WTC11 (cell line): ENCODE data around the gene IGSF9B. TPM values are rescaled to one million over a fixed set of nuclear protein-coding genes. Genes with fewer than 3 reads are reported as not detected.

Source experiments
- ATAC-seq: fragments of 200-7000 bp; cut with Tn5 transposase; 2 replicates; pipeline ENCODE4 v1.10.0; 2021; ENCODE audit warnings: mild to moderate bottlenecking, moderate library complexity
- CTCF ChIA-PET: fragments of 300-600 bp; sonication (Branson Sonifier 250); formaldehyde crosslinking; loops from one replicate; lab custom pipeline; 2021; ENCODE audit warnings: antibody characterized with exemption; lab: Charles Lee
- POLR2A ChIA-PET: fragments of 350-600 bp; sonication (Branson Sonifier 250); formaldehyde crosslinking; loops from one replicate; lab custom pipeline; 2021; ENCODE audit warnings: antibody characterized with exemption; lab: Charles Lee
- DNase-seq: peaks from one replicate; pipeline ENCODE4 v3.0.0; 2021; ENCODE audit warnings: low spot score
- H3K27ac Mint-ChIP-seq: 2 replicates; pipeline ENCODE4 v1.8.0; 2021; ENCODE audit warnings: mixed read lengths
- H3K27me3 Mint-ChIP-seq: 2 replicates; pipeline ENCODE4 v1.8.0; 2021; ENCODE audit warnings: low read depth, mild to moderate bottlenecking, moderate library complexity, mixed read lengths
- H3K36me3 Mint-ChIP-seq: 2 replicates; pipeline ENCODE4 v1.8.0; 2021; ENCODE audit warnings: mixed read lengths
- H3K4me1 Mint-ChIP-seq: 2 replicates; pipeline ENCODE4 v1.8.0; 2022; ENCODE audit warnings: mixed read lengths
- H3K4me3 Mint-ChIP-seq: 2 replicates; pipeline ENCODE4 v1.8.0; 2021; ENCODE audit warnings: mild to moderate bottlenecking, moderate library complexity, mixed read lengths
- H3K9me3 Mint-ChIP-seq: 2 replicates; pipeline ENCODE4 v1.8.0; 2021; ENCODE audit warnings: mixed read lengths
- AFF4 ChIP-seq: sonication (generic); formaldehyde crosslinking; IDR thresholded peaks from 2 replicates; pipeline ENCODE4 v1.8.1; 2023; ENCODE audit warnings: mild to moderate bottlenecking, missing genetic modification reagents, borderline replicate concordance
- ATF1 ChIP-seq: sonication (generic); formaldehyde crosslinking; IDR thresholded peaks from 2 replicates; pipeline ENCODE4 v1.8.1; 2023; ENCODE audit warnings: mild to moderate bottlenecking, moderate library complexity, missing genetic modification reagents
- ATF2 ChIP-seq: sonication (generic); formaldehyde crosslinking; IDR thresholded peaks from 2 replicates; pipeline ENCODE4 v1.8.1; 2022; ENCODE audit warnings: low read depth, missing genetic modification reagents, borderline replicate concordance
- CBFB ChIP-seq: sonication (generic); formaldehyde crosslinking; IDR thresholded peaks from 2 replicates; pipeline ENCODE4 v1.8.1; 2022; ENCODE audit warnings: mild to moderate bottlenecking, low read depth, missing genetic modification reagents
- CREB1 ChIP-seq: sonication (generic); formaldehyde crosslinking; IDR thresholded peaks from 2 replicates; pipeline ENCODE4 v1.8.0; 2023; ENCODE audit warnings: mild to moderate bottlenecking, missing genetic modification reagents
- CTCF ChIP-seq: fragments of 200-600 bp; IDR thresholded peaks from 2 replicates; pipeline ENCODE4 v1.8.0; 2022; ENCODE audit warnings: antibody characterized with exemption
- ETV6 ChIP-seq: sonication (generic); formaldehyde crosslinking; IDR thresholded peaks from 2 replicates; pipeline ENCODE4 v1.8.1; 2022; ENCODE audit warnings: mild to moderate bottlenecking, missing genetic modification reagents
- FOXP4 ChIP-seq: sonication (generic); formaldehyde crosslinking; IDR thresholded peaks from 2 replicates; pipeline ENCODE4 v1.8.0; 2022; ENCODE audit warnings: mild to moderate bottlenecking, missing genetic modification reagents
- JAZF1 ChIP-seq: fragments of 250-450 bp; sonication (Bioruptor Pico); IDR thresholded peaks from 2 replicates; pipeline ENCODE4 v1.9.0; 2021; ENCODE audit warnings: moderate library complexity, mild to moderate bottlenecking, inconsistent platforms
- NFE2L1 ChIP-seq: sonication (generic); formaldehyde crosslinking; IDR thresholded peaks from 2 replicates; pipeline ENCODE4 v1.8.1; 2023; ENCODE audit warnings: missing genetic modification reagents
- NR1H2 ChIP-seq: sonication (generic); formaldehyde crosslinking; IDR thresholded peaks from 2 replicates; pipeline ENCODE4 v1.9.0; 2021; ENCODE audit warnings: mild to moderate bottlenecking, moderate library complexity, missing genetic modification reagents
- NR3C1 ChIP-seq: sonication (generic); formaldehyde crosslinking; conservative IDR thresholded peaks from 2 replicates; pipeline ENCODE4 v1.8.1; 2023; ENCODE audit warnings: low read depth, mild to moderate bottlenecking, missing genetic modification reagents
- OVOL2 ChIP-seq: fragments of 250-450 bp; sonication (Bioruptor Pico); IDR thresholded peaks from 2 replicates; pipeline ENCODE4 v1.9.0; 2021; ENCODE audit warnings: mild to moderate bottlenecking, borderline replicate concordance
- RELA ChIP-seq: sonication (generic); formaldehyde crosslinking; IDR thresholded peaks from 2 replicates; pipeline ENCODE4 v1.8.1; 2022; ENCODE audit warnings: missing genetic modification reagents, mild to moderate bottlenecking, borderline replicate concordance
- ZNF317 ChIP-seq: sonication (generic); formaldehyde crosslinking; IDR thresholded peaks from 2 replicates; pipeline ENCODE4 v1.8.1; 2023; ENCODE audit warnings: low read depth, mild to moderate bottlenecking, moderate library complexity, missing genetic modification reagents, borderline replicate concordance
- total RNA-seq: library from RNA; stranded (reverse); gene quantifications from 3 replicates; pipeline ENCODE4 v1.2.3, GENCODE V29; 2021

IGSF9B gene
- total RNA-seq, 1 experiment from 2014 or later: 52.7 TPM

GRCh38 chr11:134004496-134005172 lies 47.9 kb upstream of the IGSF9B start:
- ATAC-seq: no peak
- no peak for DNase-seq
- H3K36me3 Mint-ChIP-seq: no peaks in the 10 kb centered on the region
- POLR2A ChIA-PET: no interaction called here
- CTCF ChIA-PET: interaction anchor here (0.7 to 0.8 kb wide), 2 partner anchors 41 to 85 kb away, joined by 3 read pairs; no protein-coding TSS in a partner anchor
- H3K4me3 Mint-ChIP-seq: no peak overlapping the region
- peaks cover 10% of the 10 kb centered on the region for H3K4me1 Mint-ChIP-seq
- peaks cover 5% of the 10 kb centered on the region; the same call in 1 of the 2 replicates for H3K9me3 Mint-ChIP-seq
- H3K27ac Mint-ChIP-seq: no peak overlapping the region
- H3K27me3 Mint-ChIP-seq: no peaks in the 10 kb centered on the region; the same call in 1 of the 2 replicates
- no peak for TF ChIP-seq NFE2L1 (CRISPR knock-in tag)
- no peak for TF ChIP-seq AFF4 (CRISPR knock-in tag)
- no peak for TF ChIP-seq JAZF1 (CRISPR knock-in tag)
- TF ChIP-seq CREB1: no peak
- TF ChIP-seq FOXP4 (CRISPR knock-in tag): no peak
- no peak for TF ChIP-seq RELA (CRISPR knock-in tag)
- TF ChIP-seq NR3C1 (CRISPR knock-in tag): no peak
- no peak for TF ChIP-seq ATF2 (CRISPR knock-in tag)
- TF ChIP-seq ETV6 (CRISPR knock-in tag): no peak
- no peak for TF ChIP-seq CBFB (CRISPR knock-in tag)
- no peak for TF ChIP-seq NR1H2 (CRISPR knock-in tag)
- TF ChIP-seq ATF1 (CRISPR knock-in tag): no peak
- TF ChIP-seq CTCF: no peak
- TF ChIP-seq ZNF317 (CRISPR knock-in tag): no peak
- no peak for TF ChIP-seq OVOL2 (CRISPR knock-in tag)
